Choroid plexus epithelial cell (primary cell): ENCODE data around the gene CCDC117.

Experiments
- DNase-seq: peaks from one replicate; pipeline ENCODE4 v3.0.0-alpha.2; 2010; ENCODE audit warnings: low read depth
- H3K4me3 ChIP-seq: 2 replicates; pipeline ENCODE4 v1.5.1; 2011; ENCODE audit warnings: low read depth, mild to moderate bottlenecking, control low read depth, low read length, moderate library complexity
- TF ChIP-seq, protein P1 (sequence below): conservative IDR thresholded peaks from 2 replicates; pipeline ENCODE4 v1.5.1; 2011; ENCODE audit warnings: low read depth, mild to moderate bottlenecking, control low read depth, inconsistent platforms, low read length, moderate library complexity

The CCDC117 gene

DNA sequence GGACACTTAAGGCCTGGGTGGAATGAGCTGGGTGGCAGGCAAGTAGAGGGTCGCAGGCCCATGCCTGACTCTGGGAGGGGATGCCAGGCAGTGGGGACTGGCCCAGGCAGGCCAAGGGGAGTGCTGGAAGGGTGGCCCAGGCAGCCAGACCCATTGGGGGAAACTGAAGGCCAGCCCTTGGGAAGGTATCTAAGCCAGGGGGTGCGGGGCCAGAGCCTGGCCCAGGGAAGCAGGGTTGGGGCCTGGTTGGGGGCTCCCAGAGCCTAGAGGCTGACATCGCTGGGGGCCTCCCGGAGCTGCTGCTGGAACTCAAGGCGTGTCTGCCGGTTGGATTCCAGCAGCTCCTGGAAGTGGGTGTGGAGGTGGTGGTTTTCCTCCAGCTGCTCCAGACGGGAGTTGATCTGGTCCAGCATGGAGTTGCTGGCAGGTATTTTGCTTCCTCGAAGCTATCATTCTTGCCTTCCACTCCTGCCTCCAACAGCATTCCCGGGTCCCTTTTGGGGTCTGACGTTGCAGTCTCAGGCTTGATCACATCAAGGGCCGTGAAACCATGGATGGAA, 63.2 kb downstream of the CCDC117 start:
- TF ChIP-seq, protein P1, sequence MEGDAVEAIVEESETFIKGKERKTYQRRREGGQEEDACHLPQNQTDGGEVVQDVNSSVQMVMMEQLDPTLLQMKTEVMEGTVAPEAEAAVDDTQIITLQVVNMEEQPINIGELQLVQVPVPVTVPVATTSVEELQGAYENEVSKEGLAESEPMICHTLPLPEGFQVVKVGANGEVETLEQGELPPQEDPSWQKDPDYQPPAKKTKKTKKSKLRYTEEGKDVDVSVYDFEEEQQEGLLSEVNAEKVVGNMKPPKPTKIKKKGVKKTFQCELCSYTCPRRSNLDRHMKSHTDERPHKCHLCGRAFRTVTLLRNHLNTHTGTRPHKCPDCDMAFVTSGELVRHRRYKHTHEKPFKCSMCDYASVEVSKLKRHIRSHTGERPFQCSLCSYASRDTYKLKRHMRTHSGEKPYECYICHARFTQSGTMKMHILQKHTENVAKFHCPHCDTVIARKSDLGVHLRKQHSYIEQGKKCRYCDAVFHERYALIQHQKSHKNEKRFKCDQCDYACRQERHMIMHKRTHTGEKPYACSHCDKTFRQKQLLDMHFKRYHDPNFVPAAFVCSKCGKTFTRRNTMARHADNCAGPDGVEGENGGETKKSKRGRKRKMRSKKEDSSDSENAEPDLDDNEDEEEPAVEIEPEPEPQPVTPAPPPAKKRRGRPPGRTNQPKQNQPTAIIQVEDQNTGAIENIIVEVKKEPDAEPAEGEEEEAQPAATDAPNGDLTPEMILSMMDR, result no peak
- no peak overlapping the region for H3K4me3 ChIP-seq
- DNase-seq, result no peak

DNA sequence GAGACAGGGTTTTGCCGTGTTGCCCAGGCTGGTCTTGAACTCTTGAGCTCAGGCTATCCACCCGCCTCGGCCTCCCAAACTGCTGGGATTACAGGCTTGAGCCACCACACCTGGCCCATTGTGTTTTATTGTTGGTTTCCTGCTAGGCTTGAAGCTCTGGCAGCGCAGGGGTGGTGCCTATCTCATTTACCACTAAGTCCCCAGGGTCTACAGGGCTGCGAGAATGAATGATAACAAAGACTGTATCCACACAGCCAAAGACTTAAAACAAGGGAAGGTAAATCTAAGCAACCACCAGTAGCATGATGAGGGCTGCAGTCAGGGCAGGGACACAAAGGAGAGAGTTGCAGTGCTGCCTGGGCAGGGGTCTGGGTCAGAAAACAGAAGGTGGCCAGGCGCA, 65.1 kb downstream of the CCDC117 start:
- no peak for DNase-seq
- H3K4me3 ChIP-seq, result no peak overlapping the region
- TF ChIP-seq, protein P1, result no peak
